Stimulated activated CD4-positive, alpha-beta T cell treated with anti-CD3 and anti-CD28 coated beads, Interleukin-4, amount 100 ng/mL, for 1 hour (primary cell): ENCODE measurements around the gene RDH5.

Experiments
- DNase-seq: peaks from one replicate; pipeline ENCODE4 v3.0.0-alpha.2; 2020

Gene RDH5, protein sequence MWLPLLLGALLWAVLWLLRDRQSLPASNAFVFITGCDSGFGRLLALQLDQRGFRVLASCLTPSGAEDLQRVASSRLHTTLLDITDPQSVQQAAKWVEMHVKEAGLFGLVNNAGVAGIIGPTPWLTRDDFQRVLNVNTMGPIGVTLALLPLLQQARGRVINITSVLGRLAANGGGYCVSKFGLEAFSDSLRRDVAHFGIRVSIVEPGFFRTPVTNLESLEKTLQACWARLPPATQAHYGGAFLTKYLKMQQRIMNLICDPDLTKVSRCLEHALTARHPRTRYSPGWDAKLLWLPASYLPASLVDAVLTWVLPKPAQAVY

DNA sequence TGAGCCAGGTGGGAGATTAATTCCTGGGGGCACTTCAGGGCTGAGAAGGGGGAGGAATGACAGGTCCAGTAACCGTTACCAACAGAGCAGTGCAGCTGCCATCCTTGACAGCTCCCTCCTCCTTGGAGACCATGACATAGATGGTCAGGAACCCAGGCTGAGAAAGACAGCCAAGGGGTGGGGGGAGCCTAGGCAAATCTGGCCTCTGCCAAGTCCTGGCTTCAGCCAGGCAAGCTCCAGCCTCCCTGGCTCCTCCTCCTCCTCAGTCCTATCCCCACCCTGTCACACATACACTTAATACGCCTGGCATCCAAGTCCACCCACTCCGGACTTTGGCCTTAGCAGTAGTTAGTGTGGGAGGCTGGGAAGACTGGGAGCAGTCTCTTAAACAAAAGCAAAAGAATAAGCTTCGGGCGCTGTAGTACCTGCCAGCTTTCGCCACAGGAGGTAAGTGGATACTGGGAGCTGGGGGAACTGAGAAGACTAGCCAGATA, at the start of gene RDH5:
RDH5 (plus strand) TSS at position 323 of the 494 bp plus-strand sequence. CDS start 792 bp downstream, outside the sequence.
- DNase-seq: no peak

DNA sequence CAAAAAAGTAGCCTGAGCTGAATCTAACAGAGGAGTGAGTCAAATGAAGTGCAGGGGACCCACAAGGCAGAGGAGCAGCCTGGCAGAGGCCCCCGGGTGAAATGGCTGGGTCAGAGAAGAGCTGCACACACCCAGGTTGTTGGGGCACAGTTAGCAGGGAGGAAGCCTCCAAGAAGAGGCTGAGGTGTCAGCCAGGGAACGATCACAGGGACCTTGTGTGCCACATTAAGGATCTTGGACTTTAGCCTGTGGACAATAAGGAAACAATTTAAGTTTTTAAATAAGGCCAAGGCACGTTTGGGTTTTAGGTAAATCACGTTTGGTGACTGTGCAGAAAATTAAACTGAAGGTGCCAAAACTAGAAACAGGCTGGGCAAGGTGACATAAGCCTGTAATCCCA, 48.4 kb upstream of the RDH5 start:
- DNase-seq: no peak

DNA sequence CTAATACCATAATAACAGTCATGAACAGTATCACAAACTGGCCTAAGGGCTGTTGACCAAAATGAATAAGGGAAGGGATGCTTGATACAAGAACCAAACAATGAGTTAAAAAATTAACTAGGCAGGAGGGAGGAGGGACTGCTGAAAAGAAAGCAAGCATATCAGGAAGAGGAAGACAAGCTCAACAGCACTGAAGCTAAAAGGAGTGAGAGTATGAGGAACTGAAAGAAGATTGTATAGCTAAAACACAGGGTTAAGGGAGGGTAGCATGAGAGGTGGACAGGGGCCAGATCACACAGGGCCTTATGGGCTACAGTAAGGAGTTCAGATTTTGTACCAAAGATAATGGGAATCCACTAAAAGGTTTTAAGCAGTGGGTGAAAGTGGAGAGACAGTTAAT, 46.6 kb upstream of the RDH5 start:
- DNase-seq: no peak

DNA sequence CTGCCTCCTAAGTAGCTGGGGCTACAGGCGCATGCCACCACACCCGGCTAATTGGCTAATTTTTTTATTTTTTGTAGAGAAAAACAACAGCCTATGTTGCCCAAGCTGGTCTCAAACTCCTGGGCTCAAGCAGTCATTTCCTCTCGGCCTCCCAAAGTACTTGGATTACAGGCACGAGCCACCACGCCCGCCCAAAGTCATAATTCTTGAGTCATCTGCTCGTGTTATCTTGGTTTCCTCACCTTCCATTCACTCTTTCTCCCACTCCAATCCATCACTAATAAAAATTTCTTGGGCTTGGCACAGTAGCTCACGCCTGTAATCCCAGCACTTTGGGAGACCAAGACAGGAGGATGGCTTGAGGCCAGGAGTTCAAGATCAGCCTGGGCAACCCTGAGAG, 44.5 kb upstream of the RDH5 start:
- no peak for DNase-seq

DNA sequence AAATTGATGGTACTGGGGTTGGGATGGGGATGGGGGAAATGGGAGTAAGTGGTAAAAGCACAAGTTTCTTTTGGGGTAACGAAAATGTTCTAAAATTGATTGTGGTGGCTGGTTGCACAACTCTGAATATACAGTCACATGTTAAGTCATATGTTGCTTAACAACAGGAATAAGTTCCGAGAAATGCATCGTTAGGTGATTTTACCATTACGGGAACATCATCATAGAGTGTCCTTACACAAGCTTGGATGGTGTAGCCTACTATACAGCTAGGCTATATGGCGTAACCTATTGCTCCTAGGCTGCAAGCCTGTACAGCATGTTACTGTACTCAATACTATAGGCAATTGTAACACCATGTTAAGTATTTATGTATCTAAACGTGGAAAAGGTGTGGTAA, 43.5 kb upstream of the RDH5 start:
- DNase-seq: no peak

DNA sequence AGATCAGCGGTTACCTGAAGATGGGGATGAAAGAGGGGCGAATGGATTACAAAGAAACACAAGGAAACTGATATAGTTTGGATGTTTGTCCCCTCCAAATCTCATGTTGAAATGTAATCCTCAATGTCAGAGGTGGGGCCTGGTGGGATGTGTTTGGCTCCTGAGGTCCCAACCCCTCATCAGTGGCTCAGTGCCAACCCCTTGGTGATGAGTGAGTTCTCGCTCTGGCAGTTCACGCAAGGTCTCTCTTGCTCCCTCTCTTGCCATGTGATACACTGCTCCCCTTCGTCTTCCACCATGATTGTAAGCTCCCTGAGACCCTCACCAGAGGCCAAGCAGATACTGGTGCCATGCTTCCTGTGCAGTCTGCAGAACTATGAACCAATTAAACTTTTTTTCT, 40.5 kb upstream of the RDH5 start:
- no peak for DNase-seq

DNA sequence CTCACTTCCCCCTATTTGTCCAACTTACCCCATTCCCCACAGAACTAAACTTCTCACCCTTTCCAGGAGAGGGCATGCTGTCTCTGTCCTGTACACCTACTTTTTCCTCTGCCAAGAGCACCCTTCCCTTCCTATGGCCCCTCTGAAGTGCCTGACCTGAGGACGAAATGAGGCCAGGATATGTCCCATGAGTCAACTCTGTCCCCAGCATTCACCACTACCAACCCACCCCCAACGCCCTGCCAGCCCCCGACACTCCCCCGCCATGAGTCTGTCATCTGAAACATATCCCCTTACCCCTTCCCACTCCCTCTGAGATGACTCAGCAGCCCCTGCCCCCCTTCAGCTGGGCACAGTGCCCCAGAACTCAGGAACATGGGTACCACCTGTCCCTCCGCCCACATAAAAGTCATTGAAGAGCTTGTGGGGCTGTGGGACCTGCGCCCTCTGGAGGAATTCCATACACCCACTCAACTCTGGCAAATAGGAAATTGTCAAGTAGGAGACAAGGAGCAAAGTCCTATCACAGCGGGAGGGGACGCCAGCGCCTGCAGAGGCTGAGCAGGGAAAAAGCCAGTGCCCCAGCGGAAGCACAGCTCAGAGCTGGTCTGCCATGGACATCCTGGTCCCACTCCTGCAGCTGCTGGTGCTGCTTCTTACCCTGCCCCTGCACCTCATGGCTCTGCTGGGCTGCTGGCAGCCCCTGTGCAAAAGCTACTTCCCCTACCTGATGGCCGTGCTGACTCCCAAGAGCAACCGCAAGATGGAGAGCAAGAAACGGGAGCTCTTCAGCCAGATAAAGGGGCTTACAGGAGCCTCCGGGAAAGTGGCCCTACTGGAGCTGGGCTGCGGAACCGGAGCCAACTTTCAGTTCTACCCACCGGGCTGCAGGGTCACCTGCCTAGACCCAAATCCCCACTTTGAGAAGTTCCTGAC, 38.8 kb upstream of the RDH5 start:
- peak; percentile 11 for DNase-seq

DNA sequence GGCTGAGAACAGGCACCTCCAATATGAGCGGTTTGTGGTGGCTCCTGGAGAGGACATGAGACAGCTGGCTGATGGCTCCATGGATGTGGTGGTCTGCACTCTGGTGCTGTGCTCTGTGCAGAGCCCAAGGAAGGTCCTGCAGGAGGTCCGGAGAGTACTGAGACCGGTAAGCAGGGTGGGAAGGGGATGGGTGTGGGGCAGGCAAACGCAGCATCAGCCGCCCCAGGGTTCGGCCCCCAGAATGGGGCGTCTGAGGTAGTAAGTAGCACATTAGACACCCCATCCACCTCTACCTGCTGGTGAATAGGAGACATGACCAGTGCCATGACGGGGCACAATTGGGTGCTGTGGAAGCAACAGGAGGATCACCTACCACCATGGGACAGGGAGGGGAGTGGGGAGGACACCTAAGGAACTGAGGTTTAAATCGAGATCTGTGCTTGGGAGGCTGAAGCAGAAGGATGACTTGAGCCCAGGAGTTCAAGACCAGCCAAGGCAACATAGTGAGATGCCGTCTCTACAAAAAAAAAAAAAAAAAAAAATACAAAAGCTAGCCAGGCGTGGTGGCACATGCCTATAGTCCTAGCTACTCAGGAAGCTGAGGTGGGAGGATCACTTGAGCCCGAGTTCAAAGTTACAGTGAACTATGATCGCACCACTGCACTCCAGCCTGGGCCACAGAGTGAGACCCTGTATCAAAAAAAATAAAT, 38.0 kb upstream of the RDH5 start:
- DNase-seq: no peak

DNA sequence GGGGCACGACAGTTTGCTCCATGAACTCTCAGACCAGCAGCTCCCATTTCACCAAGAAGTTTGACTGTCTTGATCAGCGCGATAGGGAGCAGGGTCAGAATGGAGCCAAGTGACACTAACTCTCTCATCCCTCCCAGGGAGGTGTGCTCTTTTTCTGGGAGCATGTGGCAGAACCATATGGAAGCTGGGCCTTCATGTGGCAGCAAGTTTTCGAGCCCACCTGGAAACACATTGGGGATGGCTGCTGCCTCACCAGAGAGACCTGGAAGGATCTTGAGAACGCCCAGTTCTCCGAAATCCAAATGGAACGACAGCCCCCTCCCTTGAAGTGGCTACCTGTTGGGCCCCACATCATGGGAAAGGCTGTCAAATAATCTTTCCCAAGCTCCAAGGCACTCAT, 36.5 kb upstream of the RDH5 start:
- DNase-seq: no peak

DNA sequence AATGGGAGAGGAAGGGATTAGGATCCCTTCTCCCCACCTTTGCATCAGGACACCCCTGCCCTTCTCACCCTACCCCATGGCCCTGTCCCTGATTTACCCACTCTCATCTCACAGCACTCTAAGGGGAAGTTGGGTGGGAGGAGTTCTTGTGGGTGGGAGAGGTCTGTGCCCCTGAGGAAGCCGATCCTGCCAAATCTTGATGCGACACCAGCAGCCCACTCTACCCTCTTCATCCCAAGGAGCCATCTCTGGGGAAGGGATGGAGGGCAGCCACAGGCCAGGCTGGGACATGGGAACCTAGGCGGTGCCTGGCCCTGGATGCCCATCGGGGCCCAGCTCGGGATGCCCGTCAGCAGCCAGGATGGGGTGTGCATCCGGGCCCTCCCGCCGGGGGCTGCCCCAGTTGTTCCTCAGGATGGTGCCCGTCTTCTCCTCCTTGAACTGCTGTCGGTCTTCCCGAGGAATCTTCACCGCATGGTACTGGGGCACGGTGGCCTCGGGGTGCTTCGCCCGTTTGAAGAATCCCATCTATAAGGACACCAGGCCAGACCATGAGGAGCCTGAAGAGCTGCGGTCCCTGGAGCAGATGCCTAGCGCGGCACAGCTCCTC, 35.3 kb upstream of the RDH5 start:
- DNase-seq: no peak

DNA sequence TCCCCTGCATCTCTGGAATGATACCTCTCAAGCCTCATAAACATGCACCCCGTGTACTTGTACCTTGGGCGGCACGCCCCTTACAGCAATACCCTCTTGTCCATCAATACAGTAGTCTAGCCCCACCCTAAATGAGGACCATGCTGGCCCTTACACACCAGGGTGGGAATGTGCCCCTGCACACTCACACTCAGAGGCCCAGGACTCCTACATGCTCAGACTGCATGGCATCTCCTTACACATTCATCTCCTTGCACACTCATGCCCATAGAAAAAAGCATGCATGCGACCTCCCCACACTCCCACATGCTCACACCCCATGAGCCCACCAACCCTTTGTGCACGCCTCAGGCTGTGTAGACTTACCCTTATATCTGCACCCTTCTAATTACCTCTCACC, 34.5 kb upstream of the RDH5 start:
- DNase-seq: no peak

DNA sequence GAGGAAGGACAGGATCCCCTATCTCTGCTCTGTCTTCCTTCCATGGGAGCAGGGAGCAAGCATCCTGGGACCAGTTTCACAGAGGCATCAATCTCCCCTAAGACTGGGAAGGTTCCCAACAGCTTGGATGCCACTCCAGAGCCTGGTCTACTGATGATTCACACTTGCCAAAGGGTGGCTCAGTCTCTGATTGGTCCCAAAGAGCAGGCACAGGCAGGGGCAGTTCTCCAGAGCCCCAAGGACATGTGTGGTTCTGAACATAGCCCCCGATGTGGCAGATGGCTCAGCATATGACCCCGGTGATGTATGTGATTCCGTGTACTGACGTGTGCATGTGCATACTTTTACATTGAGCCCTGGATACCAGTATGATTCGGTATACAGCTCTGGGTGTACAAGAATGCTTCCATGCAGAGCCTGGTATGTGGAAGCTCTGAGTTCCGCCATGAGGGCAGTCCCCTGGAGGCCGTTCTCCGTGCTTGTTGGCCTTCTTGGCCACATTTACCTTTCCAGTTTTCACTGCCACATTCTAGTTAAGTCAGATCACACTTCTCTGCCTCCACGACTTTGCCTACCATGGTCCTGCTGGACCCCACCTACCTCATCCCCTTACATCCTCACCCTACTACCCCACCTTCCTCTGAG, 33.7 kb upstream of the RDH5 start:
- DNase-seq: no peak

DNA sequence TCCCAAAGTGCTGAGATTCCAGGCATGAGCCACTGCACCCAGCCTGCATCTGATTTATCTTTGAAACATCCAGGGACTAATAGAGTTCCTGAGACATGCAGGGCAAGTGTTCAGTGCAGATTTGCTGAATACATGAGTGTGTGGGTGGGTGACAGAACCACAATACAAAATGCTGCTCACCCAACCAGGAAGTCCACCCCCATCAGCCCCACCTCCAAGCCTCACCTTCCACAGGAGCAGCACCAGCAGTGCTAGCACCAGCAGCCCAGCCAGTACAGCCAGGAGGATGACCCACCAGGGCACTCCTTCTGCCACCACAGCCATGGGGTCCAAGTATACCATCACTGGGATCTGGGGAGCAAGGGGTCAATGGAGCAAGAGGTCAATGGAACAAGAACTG, 32.4 kb upstream of the RDH5 start:
- peak; percentile 19 for DNase-seq

DNA sequence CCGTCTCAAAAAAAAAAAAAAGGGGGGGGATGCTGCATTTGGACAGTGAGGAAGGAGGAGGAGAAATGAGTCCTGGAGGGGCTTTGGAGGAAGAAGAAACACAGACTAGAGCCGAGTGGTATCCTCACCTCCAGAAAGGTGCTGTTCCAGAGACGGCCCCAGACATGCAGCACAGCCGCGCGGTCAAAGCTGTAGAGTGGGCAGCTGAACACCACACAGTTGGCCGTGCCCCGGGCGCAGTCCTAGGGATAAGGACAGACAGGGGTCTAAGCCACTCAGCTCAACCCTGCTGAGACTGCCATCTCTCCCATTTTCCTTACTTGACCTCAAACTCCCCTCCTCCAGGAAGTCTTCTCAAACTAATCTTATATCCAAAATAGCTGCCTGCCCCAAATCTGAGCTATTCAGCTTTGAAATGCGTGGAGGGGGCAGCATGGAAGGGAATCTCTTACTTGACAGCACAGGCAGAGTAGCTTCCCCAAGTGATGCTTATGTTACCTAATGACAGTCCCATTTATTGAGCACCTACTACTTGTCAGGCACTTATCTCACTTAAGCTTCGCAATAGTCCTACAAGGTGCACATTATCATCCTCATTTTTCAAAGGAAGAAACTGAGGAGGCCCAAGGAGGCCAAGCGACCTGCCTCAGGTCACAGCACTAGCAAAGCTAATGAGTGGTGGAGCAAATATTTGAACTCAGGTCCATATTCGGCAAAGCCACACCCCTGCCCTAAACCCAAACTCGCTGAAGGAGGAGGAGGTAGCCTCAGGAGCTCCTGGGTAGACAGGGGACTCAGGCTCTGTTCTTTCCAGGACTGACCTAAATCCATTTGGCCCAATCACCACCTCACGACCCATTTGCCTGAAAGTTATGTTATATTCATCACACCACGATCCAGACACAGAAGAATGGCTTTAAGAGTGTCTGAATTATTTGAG, 31.2 kb upstream of the RDH5 start:
- DNase-seq: no peak

DNA sequence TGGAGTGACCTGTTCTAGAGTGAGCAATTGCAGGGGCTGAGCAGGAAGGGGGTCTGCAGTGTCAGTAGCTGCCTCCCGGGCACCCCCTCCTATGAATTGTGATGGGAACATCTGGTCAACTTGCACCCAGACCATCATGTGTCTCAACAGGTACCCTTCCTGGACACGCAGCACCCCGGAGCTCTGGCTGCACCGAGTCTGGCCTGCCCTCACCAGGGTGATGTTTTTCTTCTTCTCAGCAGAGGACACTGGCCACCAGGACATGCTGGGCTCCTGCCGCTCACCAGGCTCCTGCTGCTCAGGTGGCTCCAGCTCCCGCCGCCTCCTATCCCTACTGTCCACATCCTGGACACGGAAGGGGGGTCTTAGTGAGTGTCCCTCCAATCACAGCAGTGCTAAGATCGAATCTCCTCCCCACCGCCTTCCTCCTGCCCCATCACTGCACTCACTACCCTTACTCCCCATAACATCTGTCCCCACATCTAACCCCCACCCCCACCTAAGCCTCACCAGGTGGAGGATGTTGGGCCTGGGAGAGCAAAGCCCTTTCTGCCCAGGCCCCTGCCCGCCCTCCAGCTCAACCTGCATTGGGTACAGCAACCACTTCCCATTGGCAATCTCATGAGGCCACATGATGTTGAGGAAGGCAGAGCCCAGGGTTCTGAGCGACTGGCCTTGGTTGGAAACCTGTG, 27.4 kb upstream of the RDH5 start:
- no peak for DNase-seq

DNA sequence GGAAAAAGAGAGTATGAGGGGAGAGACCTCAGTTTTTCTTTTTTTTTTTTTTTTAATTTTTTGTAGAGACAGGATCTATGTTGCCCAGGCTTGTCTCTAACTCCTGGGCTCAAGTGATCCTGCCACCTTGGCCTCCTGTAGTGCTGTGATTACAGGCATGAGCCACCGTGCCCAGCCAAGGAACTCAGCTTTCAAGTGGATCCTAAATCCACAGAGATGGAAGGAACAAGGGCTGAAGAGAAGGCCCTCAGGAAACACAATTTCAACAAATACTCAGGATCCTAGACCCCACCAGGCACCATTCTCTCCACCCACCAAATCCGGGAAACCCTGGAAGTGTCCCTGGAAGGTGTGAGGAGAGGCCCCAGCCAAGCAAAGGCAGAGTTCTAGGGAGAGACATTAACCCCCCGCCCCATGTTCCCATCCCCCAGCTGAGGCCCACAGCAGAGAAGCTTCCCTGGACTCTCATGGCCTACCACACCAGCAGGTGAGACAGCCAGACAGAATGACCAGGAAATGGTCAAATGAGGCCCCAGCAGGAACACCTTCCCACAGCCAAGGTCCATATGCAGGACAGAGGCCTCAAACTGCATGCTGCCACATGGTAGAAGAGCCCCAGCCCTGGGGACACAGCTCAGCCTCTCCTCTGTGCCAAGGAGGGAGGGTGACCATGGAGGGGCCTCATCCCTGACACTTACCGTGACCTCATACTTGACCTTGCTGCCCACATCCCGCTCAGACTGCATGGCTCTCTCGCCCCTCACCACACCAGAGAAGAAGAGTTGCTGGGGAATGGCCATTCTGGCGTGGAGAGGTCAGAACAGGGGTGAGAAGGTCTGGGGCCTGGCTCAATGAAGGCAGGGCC, 26.6 kb upstream of the RDH5 start:
- no peak for DNase-seq

DNA sequence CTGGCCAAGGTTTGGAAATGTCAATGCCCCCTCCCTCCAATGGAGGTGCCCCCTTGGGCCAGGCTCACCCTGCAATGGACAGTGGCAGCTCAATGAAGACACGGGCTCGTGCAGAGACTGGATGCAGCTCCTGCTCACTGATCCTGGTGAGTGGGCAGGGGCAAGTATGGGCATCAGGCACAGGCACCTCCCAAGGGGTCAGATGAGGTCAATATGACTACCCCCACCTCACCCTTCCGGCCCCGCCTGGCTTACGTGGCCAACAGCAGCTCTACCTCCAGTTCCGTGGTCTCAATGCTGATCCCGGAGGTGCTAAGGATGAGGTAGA, 26.0 kb upstream of the RDH5 start:
- DNase-seq: no peak

DNA sequence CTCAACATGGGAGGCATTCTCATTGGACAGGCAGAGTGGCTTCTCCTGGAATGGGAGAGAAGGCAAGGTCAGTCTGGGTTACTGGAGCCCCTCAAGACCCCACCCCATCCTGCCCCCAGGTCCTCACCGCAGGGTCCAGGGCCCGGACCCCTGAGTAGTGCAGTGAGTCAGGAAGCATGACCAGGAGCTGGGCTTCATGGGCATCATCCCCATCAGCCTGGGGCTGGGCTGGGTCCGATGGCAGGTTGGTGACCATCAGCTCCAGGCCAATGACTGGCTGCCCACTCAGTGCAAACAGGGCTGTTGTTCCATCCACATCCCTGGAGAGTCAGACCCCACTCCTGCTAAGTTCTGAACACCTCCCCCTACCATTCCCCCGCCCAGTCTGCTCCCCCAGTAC, 25.5 kb upstream of the RDH5 start:
- no peak for DNase-seq

DNA sequence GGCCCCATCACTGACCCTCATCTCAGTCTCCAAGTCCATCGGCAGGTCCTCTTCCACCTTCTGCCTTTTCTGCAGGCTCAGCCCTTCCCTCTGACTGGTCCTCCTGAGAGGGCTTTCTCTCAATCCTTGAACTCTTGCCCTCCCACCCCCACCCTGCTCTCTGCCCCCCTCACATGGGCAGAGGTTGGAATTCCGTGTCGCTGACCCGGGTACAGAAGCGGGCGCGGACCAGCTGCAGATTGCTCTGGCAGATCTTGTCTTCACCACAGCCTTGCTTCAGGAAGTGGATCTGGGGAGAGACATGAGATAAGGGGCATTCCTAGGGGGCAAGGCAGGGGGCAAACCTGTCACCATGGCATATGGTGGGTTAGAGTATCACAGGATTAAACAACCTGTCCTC, 24.8 kb upstream of the RDH5 start:
- no peak for DNase-seq

DNA sequence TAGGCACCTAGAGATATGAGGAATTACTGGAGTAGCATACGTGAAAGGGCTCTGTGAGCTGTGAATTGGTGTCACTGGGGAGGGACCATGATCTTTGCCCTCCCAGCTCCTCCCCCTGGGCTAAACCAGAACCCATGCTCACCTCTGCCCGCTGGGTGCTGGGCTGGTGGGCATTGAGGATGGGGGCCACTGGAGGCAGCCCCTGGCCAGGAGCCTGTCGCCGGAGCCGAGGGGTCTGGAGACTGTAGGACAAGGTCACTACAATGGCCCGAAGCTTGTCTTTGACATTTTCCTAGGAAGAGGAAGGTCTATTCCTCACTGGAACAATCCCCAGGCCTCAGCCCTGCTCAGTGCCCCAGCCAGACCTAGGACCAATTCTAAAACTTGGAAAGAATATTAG, 24.1 kb upstream of the RDH5 start:
- DNase-seq: no peak
